Rectal smooth muscle tissue (tissue), 1 donor: Measurements from ENCODE around the gene FAM114A2.

ENCODE experiments used
- H3K27ac ChIP-seq: one replicate; pipeline ENCODE4 v1.7.0; 2013; ENCODE audit warnings: low read depth, low read length, inconsistent platforms
- H3K27me3 ChIP-seq: one replicate; pipeline ENCODE4 v1.7.0; 2013; ENCODE audit warnings: low read length; ENCODE audit not compliant: control insufficient read depth, insufficient read depth
- H3K36me3 ChIP-seq: one replicate; pipeline ENCODE4 v1.7.0; 2013; ENCODE audit warnings: low read length; ENCODE audit not compliant: control insufficient read depth, insufficient read depth
- H3K4me1 ChIP-seq: one replicate; pipeline ENCODE4 v1.7.0; 2013; ENCODE audit warnings: low read length; ENCODE audit not compliant: control insufficient read depth, insufficient read depth
- H3K4me3 ChIP-seq: one replicate; pipeline ENCODE4 v1.7.0; 2013; ENCODE audit warnings: low read length
- H3K9ac ChIP-seq: one replicate; pipeline ENCODE4 v1.7.0; 2013; ENCODE audit warnings: low read length

FAM114A2 gene

GRCh38 chr5:153999995-154000394 is 38.7 kb downstream of the FAM114A2 start:
- Histone ChIP-seq H3K9ac (no peak overlapping the region), H3K4me1 (no peaks in the 10 kb centered on the region), H3K36me3 (peaks cover 7% of the 10 kb centered on the region), H3K27me3 (no peaks in the 10 kb centered on the region), H3K27ac (no peak overlapping the region), H3K4me3 (no peak overlapping the region)

- no peak overlapping the region for H3K27ac ChIP-seq
- no peak overlapping the region for H3K4me3 ChIP-seq
- no peaks in the 10 kb centered on the region for H3K4me1 ChIP-seq
- H3K27me3 ChIP-seq: no peaks in the 10 kb centered on the region
- no peak overlapping the region for H3K9ac ChIP-seq
- peaks cover 7% of the 10 kb centered on the region for H3K36me3 ChIP-seq
Measured at GRCh38 chr5:153998768-153999167, 39.9 kb downstream of the FAM114A2 start.

GRCh38 chr5:153998010-153998409 is 40.7 kb downstream of the FAM114A2 start:
- Histone ChIP-seq H3K4me1 (no peaks in the 10 kb centered on the region), H3K4me3 (no peak overlapping the region), H3K36me3 (peaks cover 7% of the 10 kb centered on the region), H3K9ac (no peak overlapping the region), H3K27me3 (no peaks in the 10 kb centered on the region), H3K27ac (no peak overlapping the region)

GRCh38 chr5:153991168-153991567 is 47.5 kb downstream of the FAM114A2 start:
- no peak overlapping the region for H3K27ac ChIP-seq
- no peak overlapping the region for H3K4me3 ChIP-seq
- no peaks in the 10 kb centered on the region for H3K36me3 ChIP-seq
- H3K27me3 ChIP-seq: no peaks in the 10 kb centered on the region
- H3K4me1 ChIP-seq: no peaks in the 10 kb centered on the region
- no peak overlapping the region for H3K9ac ChIP-seq

GRCh38 chr5:153988510-153988909 is 50.2 kb downstream of the FAM114A2 start:
- H3K4me1 ChIP-seq: no peaks in the 10 kb centered on the region
- no peak overlapping the region for H3K4me3 ChIP-seq
- no peaks in the 10 kb centered on the region for H3K27me3 ChIP-seq
- no peaks in the 10 kb centered on the region for H3K36me3 ChIP-seq
- H3K27ac ChIP-seq: no peak overlapping the region
- H3K9ac ChIP-seq: no peak overlapping the region

GRCh38 chr5:153987301-153987700 is 51.4 kb downstream of the FAM114A2 start:
- no peaks in the 10 kb centered on the region for H3K27me3 ChIP-seq
- no peaks in the 10 kb centered on the region for H3K36me3 ChIP-seq
- H3K27ac ChIP-seq: no peak overlapping the region
- H3K4me1 ChIP-seq: no peaks in the 10 kb centered on the region
- no peak overlapping the region for H3K4me3 ChIP-seq
- H3K9ac ChIP-seq: no peak overlapping the region

- no peak overlapping the region for H3K27ac ChIP-seq
- no peak overlapping the region for H3K9ac ChIP-seq
- no peaks in the 10 kb centered on the region for H3K4me1 ChIP-seq
- H3K36me3 ChIP-seq: no peaks in the 10 kb centered on the region
- H3K27me3 ChIP-seq: no peaks in the 10 kb centered on the region
- H3K4me3 ChIP-seq: no peak overlapping the region
Measured at GRCh38 chr5:153985498-153985897, 53.2 kb downstream of the FAM114A2 start.

- no peak overlapping the region for H3K4me3 ChIP-seq
- H3K27ac ChIP-seq: no peak overlapping the region
- no peaks in the 10 kb centered on the region for H3K36me3 ChIP-seq
- no peak overlapping the region for H3K9ac ChIP-seq
- no peaks in the 10 kb centered on the region for H3K4me1 ChIP-seq
- H3K27me3 ChIP-seq: no peaks in the 10 kb centered on the region
Measured at GRCh38 chr5:153983885-153984284, 54.8 kb downstream of the FAM114A2 start.

GRCh38 chr5:153981905-153982605 is 56.7 kb downstream of the FAM114A2 start:
- Histone ChIP-seq H3K27ac (no peak overlapping the region), H3K9ac (no peak overlapping the region), H3K4me1 (no peaks in the 10 kb centered on the region), H3K4me3 (no peak overlapping the region), H3K27me3 (no peaks in the 10 kb centered on the region), H3K36me3 (no peaks in the 10 kb centered on the region)

GRCh38 chr5:153979028-153979783 is 59.5 kb downstream of the FAM114A2 start:
- no peak overlapping the region for H3K27ac ChIP-seq
- H3K27me3 ChIP-seq: no peaks in the 10 kb centered on the region
- H3K36me3 ChIP-seq: no peaks in the 10 kb centered on the region
- H3K9ac ChIP-seq: no peak overlapping the region
- no peaks in the 10 kb centered on the region for H3K4me1 ChIP-seq
- H3K4me3 ChIP-seq: no peak overlapping the region

GRCh38 chr5:153974813-153975163 is 63.9 kb downstream of the FAM114A2 start:
- Histone ChIP-seq H3K27ac (no peak overlapping the region), H3K36me3 (no peaks in the 10 kb centered on the region), H3K4me1 (no peaks in the 10 kb centered on the region), H3K4me3 (no peak overlapping the region), H3K9ac (no peak overlapping the region), H3K27me3 (no peaks in the 10 kb centered on the region)

- Histone ChIP-seq H3K27me3 (no peaks in the 10 kb centered on the region), H3K36me3 (no peaks in the 10 kb centered on the region), H3K9ac (no peak overlapping the region), H3K27ac (no peak overlapping the region), H3K4me3 (no peak overlapping the region), H3K4me1 (no peaks in the 10 kb centered on the region)
Measured at GRCh38 chr5:153974131-153974812, 64.4 kb downstream of the FAM114A2 start.
